IPS DF 19.7 (cell line): Measurements from ENCODE around the gene EPAS1.

ENCODE experiments used
- DNase-seq: peaks from one replicate; pipeline ENCODE4 v3.0.0-alpha.2; 2013; ENCODE audit warnings: low read depth, low spot score

EPAS1 gene

GRCh38 chr2:46296840-46297545, at the start of gene EPAS1:
Gene EPAS1, plus strand, starts transcription at chr2:46297407. Its CDS starts 505 bp downstream, at chr2:46297912.
- no peak for DNase-seq

GRCh38 chr2:46248171-46248570, 49.0 kb upstream of the EPAS1 start:
- DNase-seq, result no peak

DNA sequence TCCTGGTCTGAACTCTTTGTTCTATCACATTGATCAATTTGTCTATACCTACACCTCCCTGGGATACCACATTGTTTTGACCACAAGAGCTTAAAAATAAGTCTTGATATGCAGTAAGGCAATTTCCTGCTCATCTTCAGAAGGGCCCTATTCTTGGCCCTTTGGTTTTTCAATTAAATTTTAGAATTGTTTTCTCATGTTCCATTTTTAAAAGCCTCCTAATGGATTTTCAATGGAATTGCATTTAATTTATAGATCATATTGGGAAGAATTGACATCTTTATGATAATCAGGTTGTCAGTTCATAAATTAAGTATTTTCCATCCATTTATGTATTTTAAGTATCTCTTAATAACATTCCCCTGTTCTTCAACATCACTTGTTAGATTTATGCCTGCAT, 47.6 kb upstream of the EPAS1 start:
- no peak for DNase-seq

GRCh38 chr2:46252891-46253659, 44.1 kb upstream of the EPAS1 start:
- no peak for DNase-seq

DNA sequence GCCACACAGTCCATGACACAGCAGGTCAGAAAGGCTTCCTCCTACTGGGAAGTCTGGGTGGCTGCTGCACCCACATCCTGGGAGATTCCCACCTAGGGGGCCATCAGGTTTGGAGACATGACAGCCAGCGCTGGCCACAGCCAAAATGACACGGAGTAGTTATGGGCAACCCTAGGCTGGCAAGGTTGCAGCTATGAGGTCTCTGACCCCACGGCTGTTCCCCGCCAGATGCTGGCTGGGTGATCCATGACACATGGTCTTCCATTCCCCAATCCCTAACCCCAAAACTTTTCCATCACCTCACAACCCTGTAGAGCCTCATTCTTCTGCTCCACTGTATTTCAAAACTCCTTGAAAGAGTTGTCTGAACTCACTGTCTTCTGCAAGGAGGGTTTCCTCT, 42.7 kb upstream of the EPAS1 start:
- no peak for DNase-seq

DNA sequence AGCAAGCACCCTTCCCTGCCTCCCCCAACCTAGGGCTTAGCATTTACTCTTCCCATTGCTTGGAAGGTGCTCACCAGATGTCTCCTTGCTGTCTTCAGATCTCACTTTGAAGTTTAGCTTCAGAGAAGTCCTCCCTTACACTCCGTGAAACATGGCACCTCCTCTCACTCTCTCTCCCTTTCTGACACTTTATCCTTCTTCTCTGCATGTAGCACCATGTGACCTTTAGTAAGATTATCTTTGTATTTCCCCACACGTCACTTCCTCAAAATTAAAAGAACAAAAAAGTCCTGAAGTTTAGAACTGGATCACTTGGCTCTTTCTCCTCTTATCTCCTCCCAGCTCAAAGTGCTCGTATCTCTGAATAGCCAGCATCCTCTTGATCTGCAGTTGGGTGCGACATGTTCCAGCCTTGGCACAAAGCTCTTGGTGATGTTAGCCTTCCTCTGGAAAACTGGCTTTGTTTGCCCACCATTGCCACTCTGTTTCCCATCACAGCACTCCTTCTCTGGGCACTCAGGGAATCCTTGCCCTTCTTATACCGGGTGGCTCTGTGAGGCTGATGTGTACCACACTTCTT, 40.6 kb upstream of the EPAS1 start:
- DNase-seq, result no peak

DNA sequence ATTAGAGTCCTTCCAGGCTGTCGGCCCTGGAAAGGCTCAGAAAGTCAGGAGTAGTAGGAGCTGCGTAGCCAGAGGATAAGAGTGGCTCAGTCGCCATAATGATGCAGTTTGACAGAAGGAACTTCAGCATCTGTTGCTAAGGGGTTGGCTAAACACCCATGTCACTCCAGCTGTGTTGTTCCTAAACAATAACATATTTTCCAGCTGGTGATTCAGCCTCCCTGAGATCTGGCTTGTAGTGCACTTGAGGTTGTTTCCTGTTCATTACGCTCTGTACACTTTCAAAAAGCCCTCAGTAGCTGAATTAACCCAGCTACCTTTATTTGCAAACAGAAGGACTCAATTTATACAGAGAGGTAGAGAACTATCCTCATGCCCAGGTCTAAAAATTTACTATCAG, 39.7 kb upstream of the EPAS1 start:
- DNase-seq, result no peak

GRCh38 chr2:46257980-46258379, 39.2 kb upstream of the EPAS1 start:
- no peak for DNase-seq

DNA sequence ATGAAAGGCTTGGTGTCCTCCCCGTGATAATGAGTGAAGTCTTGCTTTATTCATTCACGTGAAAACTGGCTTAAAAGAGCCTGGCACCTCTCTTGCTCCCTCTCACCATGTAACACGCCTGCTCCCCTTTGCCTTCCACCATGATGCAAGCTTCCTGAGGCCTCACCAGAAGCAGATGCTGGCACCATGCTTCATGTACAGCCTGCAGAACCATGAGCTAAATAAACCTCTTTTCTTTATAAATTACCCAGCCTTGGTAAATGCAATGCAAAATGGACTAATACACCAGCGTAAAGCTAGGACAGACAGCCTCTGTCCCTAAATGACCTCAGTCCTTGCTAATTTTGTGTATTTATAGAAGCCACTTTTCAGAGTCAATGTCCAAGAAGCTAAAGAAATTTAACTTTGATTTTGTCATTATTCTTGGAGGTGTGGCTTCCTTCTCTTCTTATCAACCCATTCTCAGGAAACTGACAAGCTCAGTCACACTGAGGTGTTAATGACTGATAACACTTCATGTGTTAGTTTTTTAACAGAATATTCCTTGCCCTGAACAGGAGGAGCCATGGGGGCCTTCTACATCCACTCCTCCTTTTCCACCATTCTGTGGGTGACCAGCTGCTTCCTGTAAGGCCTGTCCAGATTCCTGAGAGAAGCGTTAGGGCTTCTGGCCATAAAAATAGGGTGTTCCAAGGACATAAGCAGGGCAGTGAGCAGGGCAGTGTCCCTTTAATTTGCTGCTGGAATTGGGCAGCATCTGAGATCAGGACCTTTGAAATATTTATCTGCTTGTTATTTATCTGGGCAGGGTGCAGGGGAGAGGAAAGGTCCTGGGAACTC, 38.0 kb upstream of the EPAS1 start:
- DNase-seq, result no peak

DNA sequence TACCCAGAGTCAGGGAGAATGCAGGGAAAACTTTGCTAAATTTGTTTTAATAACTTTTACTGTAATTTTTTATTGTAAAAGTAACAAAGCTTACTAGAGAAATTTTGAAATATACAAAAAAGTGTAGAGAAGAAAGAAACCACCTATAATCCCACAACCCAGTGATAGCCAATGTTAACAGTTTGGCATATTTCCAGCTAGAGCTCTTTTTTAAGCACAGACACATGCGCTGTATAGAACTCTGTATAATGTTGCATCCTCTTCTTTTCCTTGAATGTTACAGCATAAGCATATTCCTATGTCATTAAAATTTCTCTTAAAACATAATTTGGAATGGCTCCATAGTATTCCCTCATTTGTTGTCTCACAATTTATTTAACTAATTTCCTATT, 37.4 kb upstream of the EPAS1 start:
- no peak for DNase-seq

DNA sequence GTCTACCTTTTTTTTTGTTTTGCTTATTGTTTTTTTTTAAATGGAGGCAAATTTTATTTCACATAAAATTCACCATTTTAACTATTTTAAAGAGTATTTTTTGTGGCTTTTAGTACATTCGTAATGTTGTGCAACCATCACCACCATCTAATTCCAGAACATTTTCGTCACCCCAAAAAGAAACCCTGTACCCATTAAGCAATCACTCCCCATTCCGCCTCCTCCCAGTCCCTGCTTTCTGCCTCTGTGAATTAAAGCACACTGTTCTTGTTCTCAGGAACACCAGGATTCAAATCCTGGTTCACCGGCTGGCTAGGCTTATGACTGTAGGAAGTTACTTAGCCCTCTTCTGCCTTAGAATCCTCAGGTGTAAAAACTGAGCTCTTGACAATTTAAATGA, 36.9 kb upstream of the EPAS1 start:
- no peak for DNase-seq

GRCh38 chr2:46262248-46262938, 34.8 kb upstream of the EPAS1 start:
- DNase-seq, result no peak

GRCh38 chr2:46263347-46263746, 33.9 kb upstream of the EPAS1 start:
- no peak for DNase-seq

DNA sequence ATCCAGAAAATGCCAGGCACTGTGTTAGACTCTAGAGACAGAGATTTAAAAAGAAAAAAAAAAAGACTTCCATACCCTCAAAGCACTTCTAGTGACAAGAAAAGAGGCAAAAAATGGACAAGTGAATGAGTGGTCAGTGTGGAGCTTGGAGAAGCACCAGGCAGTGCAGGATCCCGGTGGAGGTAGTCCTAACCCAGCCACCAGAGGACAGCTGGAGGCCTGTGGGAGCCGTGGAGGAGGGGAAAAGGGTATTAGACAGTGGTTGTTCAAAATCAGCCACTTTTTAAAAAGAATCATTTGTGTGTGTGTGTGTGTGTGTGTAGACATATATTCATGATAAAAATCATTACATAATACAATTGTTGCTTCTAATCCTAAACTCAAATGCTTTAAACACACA, 32.8 kb upstream of the EPAS1 start:
- no peak for DNase-seq

GRCh38 chr2:46266134-46266533, 31.1 kb upstream of the EPAS1 start:
- DNase-seq, result no peak

GRCh38 chr2:46267616-46268015, 29.6 kb upstream of the EPAS1 start:
- no peak for DNase-seq

- no peak for DNase-seq
Measured at GRCh38 chr2:46268196-46268595, 29.0 kb upstream of the EPAS1 start.

- no peak for DNase-seq
Measured at GRCh38 chr2:46269001-46269400, 28.2 kb upstream of the EPAS1 start.

- no peak for DNase-seq
Measured at GRCh38 chr2:46269544-46270273, 27.5 kb upstream of the EPAS1 start.

GRCh38 chr2:46270384-46270783, 26.8 kb upstream of the EPAS1 start:
- DNase-seq, result no peak
